BJ (cell line): ENCODE results near the gene HMCN1. TPM values are rescaled to one million over a fixed set of nuclear protein-coding genes. Genes with fewer than 3 reads are reported as not detected.

Source experiments
- CTCF ChIA-PET: fragments of 350-600 bp; formaldehyde crosslinking; extraction: SDS; loops from one replicate; lab custom pipeline; 2021; ENCODE audit warnings: antibody characterized with exemption, inconsistent platforms; lab: Yijun Ruan, JAX
- POLR2A ChIA-PET: fragments of 300-600 bp; sonication (Branson Sonifier 250); formaldehyde crosslinking; extraction: SDS; loops from one replicate; lab custom pipeline; 2021; ENCODE audit warnings: antibody characterized with exemption; lab: Charles Lee
- DNase-seq: peaks from one replicate; pipeline ENCODE4 v3.0.0-alpha.2; 2011; ENCODE audit warnings: low read depth
- H3K27me3 ChIP-seq: 2 replicates; pipeline ENCODE4 v1.6.0; 2011; ENCODE audit warnings: low read length; ENCODE audit not compliant: control insufficient read depth, insufficient read depth
- H3K36me3 ChIP-seq: 2 replicates; pipeline ENCODE4 v1.5.1; 2011; ENCODE audit warnings: low read length; ENCODE audit not compliant: control insufficient read depth, insufficient read depth
- H3K4me3 ChIP-seq: 2 replicates; pipeline ENCODE4 v1.5.1; 2011; ENCODE audit warnings: low read depth, mild to moderate bottlenecking, control low read depth, low read length
- CTCF ChIP-seq: IDR thresholded peaks from 2 replicates; pipeline ENCODE4 v1.5.1; 2011; ENCODE audit warnings: low read depth, mild to moderate bottlenecking, control low read depth, inconsistent platforms, low read length, moderate library complexity; ENCODE audit not compliant: insufficient read depth
- polyA plus RNA-seq: library from polyadenylated mRNA; depleted of rRNA; stranded (reverse); fragments of >200 nt; gene quantifications from 2 replicates; pipeline ENCODE4 v1.2.3, GENCODE V29; 2011

Gene HMCN1
- polyA plus RNA-seq, 1 experiment: 13.3 TPM

GRCh38 chr1:186195377-186195931, 461.3 kb downstream of the HMCN1 start:
- H3K36me3 ChIP-seq: no peaks in the 10 kb centered on the region
- DNase-seq: no peak
- TF ChIP-seq CTCF: no peak
- no peaks in the 10 kb centered on the region for H3K27me3 ChIP-seq
- CTCF ChIA-PET: interaction anchor here (1.5 kb wide), 1 partner anchor 475 kb away, joined by 4 read pairs; no protein-coding TSS in a partner anchor
- POLR2A ChIA-PET: no interaction called here
- H3K4me3 ChIP-seq: no peak overlapping the region

GRCh38 chr1:186202271-186202764, 468.1 kb downstream of the HMCN1 start:
- Histone ChIP-seq H3K27me3 (no peaks in the 10 kb centered on the region), H3K36me3 (no peaks in the 10 kb centered on the region), H3K4me3 (no peak overlapping the region)
- DNase-seq: no peak
- TF ChIP-seq CTCF: no peak
- ChIA-PET POLR2A (interaction anchor here (0.6 kb wide), 1 partner anchor 58 kb away, joined by 3 read pairs; no protein-coding TSS in a partner anchor), CTCF (interaction anchor here (1.0 kb wide), 1 partner anchor 30 kb away, joined by 3 read pairs; no protein-coding TSS in a partner anchor)

GRCh38 chr1:186202776-186203175, 468.6 kb downstream of the HMCN1 start:
- no peak for DNase-seq
- POLR2A ChIA-PET: no interaction called here
- Histone ChIP-seq H3K4me3 (no peak overlapping the region), H3K36me3 (no peaks in the 10 kb centered on the region), H3K27me3 (no peaks in the 10 kb centered on the region)
- no peak for TF ChIP-seq CTCF
- CTCF ChIA-PET: interaction anchor here (1.0 kb wide), 1 partner anchor 31 kb away, joined by 3 read pairs; no protein-coding TSS in a partner anchor

GRCh38 chr1:186206048-186206570, 471.9 kb downstream of the HMCN1 start:
- no peak for TF ChIP-seq CTCF
- DNase-seq: no peak
- no peaks in the 10 kb centered on the region for H3K27me3 ChIP-seq
- no peaks in the 10 kb centered on the region for H3K36me3 ChIP-seq
- ChIA-PET CTCF (interaction anchor here (1.0 to 2.6 kb wide), 2 partner anchors 50 to 481 kb away, joined by 4 to 19 read pairs; no protein-coding TSS in a partner anchor), POLR2A (no interaction called here)
- H3K4me3 ChIP-seq: no peak overlapping the region

GRCh38 chr1:186207391-186208085, 473.3 kb downstream of the HMCN1 start:
- Histone ChIP-seq H3K36me3 (no peaks in the 10 kb centered on the region), H3K4me3 (no peak overlapping the region), H3K27me3 (no peaks in the 10 kb centered on the region)
- no peak for TF ChIP-seq CTCF
- no peak for DNase-seq
- CTCF ChIA-PET: interaction anchor here (0.6 to 4.6 kb wide), 6 partner anchors 7 to 487 kb away, joined by 3 to 24 read pairs (median 6); no protein-coding TSS in a partner anchor
- POLR2A ChIA-PET: interaction anchor here (0.5 to 0.7 kb wide), 2 partner anchors 84 to 1242 kb away, joined by 3 read pairs; no protein-coding TSS in a partner anchor
